ENCODE measurements around the gene ZNF611.

DNA sequence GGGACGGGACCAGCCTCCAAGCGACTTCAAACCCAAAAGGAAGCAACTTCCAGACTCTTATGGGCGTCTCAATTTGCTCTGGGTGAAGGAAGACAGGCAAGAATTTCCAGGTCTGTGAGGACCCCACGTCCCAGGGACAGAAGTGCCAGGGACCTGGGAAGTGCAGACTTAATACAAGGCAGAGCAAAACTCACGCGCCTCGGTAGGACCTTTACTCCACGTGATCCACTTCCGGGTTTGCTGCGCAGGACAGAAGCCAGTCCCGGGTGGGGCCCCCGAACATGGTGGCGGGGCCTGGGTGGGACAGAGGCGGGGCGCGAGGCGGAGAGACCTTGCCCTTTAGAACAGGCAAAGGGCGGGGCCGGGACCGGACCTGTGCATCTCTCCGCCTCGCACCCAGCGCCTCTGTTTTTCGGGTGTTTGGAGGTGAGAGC, 9.3 kb downstream of the ZNF611 start:
- TF ChIP-seq POLR2A (IDR thresholded peaks at IDR 0.05) (no peak), EP300 (IDR thresholded peaks at IDR 0.05) (no peak)
- TF ChIP-seq, protein P1, sequence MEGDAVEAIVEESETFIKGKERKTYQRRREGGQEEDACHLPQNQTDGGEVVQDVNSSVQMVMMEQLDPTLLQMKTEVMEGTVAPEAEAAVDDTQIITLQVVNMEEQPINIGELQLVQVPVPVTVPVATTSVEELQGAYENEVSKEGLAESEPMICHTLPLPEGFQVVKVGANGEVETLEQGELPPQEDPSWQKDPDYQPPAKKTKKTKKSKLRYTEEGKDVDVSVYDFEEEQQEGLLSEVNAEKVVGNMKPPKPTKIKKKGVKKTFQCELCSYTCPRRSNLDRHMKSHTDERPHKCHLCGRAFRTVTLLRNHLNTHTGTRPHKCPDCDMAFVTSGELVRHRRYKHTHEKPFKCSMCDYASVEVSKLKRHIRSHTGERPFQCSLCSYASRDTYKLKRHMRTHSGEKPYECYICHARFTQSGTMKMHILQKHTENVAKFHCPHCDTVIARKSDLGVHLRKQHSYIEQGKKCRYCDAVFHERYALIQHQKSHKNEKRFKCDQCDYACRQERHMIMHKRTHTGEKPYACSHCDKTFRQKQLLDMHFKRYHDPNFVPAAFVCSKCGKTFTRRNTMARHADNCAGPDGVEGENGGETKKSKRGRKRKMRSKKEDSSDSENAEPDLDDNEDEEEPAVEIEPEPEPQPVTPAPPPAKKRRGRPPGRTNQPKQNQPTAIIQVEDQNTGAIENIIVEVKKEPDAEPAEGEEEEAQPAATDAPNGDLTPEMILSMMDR (IDR thresholded peaks at IDR 0.05), result no peak

Data from ovary (tissue), 3 donors.